22Rv1 (cell line): Measurements from ENCODE around the gene ARID1B.
"Not testable (repeated sequence)": the region's sequence is repeated elsewhere in the genome, so short reads cannot be mapped to it uniquely, and the experiment has no call there.

Experiments used
- H3K27ac ChIP-seq: fragments of 450-650 bp; 2 replicates; pipeline ENCODE4 v1.5.1; 2017
- ZFX ChIP-seq: fragments of 450-650 bp; IDR thresholded peaks from 2 replicates; pipeline ENCODE4 v1.6.1; 2017; ENCODE audit warnings: antibody characterized with exemption, borderline replicate concordance
- TF ChIP-seq, protein P1 (sequence below): fragments of 450-650 bp; IDR thresholded peaks from 2 replicates; pipeline ENCODE4 v1.5.1; 2017; ENCODE audit warnings: mild to moderate bottlenecking

ARID1B gene

DNA sequence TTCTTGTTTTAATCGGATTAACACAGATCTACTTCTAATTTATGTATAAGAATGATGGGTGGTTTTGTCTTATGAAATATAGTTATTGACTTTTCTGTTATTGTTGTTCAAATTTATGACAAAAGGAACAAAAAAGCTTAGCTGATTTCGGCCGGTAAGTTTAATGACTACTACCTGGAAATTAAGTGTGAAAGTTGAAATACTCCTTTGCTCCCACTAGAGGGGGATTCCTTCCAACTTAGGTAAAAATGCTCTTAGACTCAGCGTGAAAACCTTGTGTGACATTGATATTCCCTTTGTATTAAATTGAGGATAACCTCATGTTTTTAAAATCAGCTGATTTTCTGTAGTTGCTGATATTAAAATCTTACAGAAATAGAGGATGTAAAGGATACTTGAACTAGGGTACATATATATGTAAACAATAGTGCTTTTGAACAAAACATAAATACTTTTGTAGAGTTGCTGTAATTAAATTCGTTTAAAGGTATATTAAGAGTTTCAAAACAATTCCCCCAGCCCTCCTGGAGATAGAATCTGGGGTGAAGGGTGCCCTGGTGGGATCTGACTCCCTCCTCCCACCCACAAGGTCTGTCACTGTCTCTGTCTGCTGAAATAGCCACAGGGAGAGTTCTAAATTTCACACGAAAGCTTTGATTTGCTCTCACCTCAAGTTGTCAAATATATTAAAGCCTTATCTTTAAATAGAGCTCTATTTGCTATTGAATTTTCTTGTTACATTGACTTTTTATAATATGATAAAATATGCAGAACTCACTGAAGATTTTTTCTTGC lies 257.5 kb downstream of the ARID1B start:
- TF ChIP-seq, protein P1, sequence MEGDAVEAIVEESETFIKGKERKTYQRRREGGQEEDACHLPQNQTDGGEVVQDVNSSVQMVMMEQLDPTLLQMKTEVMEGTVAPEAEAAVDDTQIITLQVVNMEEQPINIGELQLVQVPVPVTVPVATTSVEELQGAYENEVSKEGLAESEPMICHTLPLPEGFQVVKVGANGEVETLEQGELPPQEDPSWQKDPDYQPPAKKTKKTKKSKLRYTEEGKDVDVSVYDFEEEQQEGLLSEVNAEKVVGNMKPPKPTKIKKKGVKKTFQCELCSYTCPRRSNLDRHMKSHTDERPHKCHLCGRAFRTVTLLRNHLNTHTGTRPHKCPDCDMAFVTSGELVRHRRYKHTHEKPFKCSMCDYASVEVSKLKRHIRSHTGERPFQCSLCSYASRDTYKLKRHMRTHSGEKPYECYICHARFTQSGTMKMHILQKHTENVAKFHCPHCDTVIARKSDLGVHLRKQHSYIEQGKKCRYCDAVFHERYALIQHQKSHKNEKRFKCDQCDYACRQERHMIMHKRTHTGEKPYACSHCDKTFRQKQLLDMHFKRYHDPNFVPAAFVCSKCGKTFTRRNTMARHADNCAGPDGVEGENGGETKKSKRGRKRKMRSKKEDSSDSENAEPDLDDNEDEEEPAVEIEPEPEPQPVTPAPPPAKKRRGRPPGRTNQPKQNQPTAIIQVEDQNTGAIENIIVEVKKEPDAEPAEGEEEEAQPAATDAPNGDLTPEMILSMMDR, result peak; percentile 72
- TF ChIP-seq ZFX, result no peak
- no peak overlapping the region for H3K27ac ChIP-seq

DNA sequence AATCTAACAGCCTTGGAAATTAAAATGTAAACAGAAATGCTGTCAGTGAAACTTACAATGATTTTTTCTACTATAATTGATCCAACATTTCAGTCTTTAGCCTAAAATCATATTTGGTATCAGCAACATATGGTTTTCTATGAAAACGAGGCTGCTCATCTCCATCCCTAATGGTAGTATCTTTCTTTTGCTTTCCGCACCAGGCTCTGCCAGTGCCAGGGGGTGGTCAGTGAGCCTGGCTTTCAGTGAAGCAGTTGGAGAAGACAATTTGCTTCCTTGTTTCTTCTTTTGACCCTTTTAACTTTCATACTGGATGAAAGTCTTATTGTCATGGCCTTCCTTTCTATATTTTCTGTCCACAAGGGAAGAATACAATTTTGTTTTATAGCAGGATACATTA lies 258.4 kb downstream of the ARID1B start:
- TF ChIP-seq ZFX, result no peak
- TF ChIP-seq, protein P1, result no peak
- no peak overlapping the region for H3K27ac ChIP-seq

DNA sequence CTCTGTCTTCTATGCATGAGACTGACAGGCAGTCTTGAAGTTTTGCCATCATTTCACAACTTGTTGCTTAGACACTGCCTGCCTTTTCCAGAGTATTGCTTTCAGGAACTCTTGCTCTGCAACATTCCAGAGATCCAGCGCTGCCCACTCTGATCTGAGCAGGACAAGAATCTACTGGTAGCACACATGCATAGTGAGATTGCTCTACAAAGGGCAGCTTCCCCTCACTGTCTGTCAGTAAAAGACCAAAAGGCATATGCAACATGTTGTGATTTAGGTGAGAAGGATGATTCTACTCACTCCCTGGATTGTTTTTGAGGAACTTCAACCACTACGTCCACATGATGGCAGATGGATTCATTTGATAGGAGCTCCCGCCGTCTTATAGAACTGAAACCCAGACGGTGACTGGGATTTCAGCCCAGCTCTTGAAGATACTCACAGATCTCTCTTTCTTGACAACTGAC lies 259.1 kb downstream of the ARID1B start:
- TF ChIP-seq ZFX, result no peak
- TF ChIP-seq, protein P1, result no peak

DNA sequence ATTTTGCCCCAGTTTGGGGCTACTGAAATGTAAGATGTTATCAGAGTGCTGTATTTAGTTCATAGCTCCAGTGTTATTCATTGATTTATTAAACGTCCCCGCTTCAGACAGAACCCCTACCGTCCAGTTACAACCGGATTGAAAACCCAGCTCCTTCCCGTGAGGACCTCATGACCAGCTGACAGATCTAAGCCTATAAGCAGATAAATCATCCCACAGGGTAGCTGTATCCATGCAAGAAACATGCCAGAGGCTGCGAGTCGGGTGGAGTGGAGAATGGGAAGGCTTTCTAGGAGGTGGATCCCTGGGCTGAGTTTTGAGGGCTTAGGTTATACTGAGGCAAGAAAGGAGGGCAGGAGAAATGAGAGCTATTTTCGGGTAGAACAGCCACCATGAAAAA lies 260.0 kb downstream of the ARID1B start:
- H3K27ac ChIP-seq, result no peak overlapping the region
- TF ChIP-seq, protein P1, result no peak
- no peak for TF ChIP-seq ZFX

More for the DNA sequence above, 259.1 kb downstream of the ARID1B start:
- H3K27ac ChIP-seq, result no peak overlapping the region

DNA sequence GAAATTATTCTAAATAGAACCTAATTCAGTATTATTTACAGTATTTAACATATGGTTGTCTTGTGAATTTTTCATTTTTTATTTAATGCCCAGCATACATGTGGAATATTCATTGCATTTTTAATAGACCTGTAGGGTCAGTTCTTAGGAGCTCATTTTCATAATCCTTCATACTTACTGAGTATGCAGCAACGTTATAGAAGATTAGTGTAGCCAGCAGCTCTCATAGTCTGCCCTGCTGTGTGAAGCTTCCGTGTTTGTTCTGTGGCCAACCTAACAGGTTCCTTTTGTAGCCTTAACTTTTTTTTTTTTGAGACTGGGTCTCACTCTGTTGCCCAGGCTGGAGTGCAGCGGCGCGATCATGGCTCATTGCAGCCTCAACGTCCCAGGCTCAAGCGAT lies 261.4 kb downstream of the ARID1B start:
- TF ChIP-seq ZFX, result no peak
- TF ChIP-seq, protein P1, result no peak
- no peak overlapping the region for H3K27ac ChIP-seq

DNA sequence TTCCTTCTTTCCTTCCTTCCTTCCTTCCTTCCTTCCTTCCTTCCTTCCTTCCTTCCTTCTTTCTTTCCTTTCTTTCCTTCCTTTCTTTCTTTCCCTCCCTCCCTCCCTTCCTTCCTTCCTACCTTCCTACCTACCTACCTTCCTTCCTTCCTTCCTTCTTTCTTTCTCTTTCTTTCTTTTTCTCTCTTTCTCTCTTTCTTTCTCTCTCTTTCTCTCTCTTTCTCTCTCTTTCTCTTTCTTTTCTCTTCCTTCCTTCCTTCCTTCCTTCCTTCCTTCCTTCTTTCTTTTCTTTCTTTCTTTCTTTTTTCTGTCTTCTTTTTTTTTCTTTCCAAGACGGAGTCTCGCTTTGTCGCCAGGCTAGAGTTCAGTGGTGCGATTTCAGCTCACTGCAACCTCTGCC lies 262.5 kb downstream of the ARID1B start:
- H3K27ac ChIP-seq, result not testable (repeated sequence)

DNA sequence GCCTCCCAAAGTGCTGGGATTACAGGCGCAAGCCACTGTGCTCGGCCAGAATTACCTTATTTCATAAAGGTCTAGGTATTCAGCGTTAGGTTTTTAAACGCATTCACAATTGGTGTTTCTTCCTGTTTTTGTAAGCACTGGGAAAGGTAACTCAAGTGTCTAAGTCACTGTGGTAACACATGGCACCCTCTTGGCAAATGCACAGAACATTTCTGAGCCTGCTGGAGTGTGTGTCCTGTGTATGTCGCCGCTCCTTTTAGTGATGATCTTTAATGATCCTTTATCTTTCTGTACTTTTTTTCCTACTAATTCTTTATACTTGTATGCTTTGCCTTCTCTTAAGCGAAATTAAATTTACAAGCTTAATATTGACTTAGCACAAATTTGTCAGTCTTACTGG lies 263.0 kb downstream of the ARID1B start:
- no peak overlapping the region for H3K27ac ChIP-seq
- no peak for TF ChIP-seq ZFX
- TF ChIP-seq, protein P1, result no peak
